HFFc6 (cell line): Measurements from ENCODE around the gene FRMD3. TPM values are rescaled to one million over a fixed set of nuclear protein-coding genes. Genes with fewer than 3 reads are reported as not detected.
A peak's percentile ranks its signal among the peaks of the same experiment; 100 is the strongest.

Source experiments
- DNase-seq: peaks from one replicate; pipeline ENCODE4 v3.0.0-alpha.2; 2018
- H3K27ac Mint-ChIP-seq: 2 replicates; pipeline ENCODE4 v1.8.0; 2020; ENCODE audit warnings: mild to moderate bottlenecking, mixed read lengths
- H3K27me3 Mint-ChIP-seq: 2 replicates; pipeline ENCODE4 v1.8.0; 2021; ENCODE audit warnings: mild to moderate bottlenecking, moderate library complexity, mixed read lengths; ENCODE audit not compliant: insufficient read depth
- H3K36me3 Mint-ChIP-seq: 2 replicates; pipeline ENCODE4 v1.8.0; 2021; ENCODE audit warnings: low read depth, mixed read lengths
- H3K4me1 Mint-ChIP-seq: 2 replicates; pipeline ENCODE4 v1.8.0; 2020; ENCODE audit warnings: low read depth, mixed read lengths
- H3K4me3 Mint-ChIP-seq: 2 replicates; pipeline ENCODE4 v1.8.0; 2020; ENCODE audit warnings: mild to moderate bottlenecking, moderate library complexity, mixed read lengths
- H3K9me3 Mint-ChIP-seq: 2 replicates; pipeline ENCODE4 v1.8.0; 2020; ENCODE audit warnings: mild to moderate bottlenecking, mixed read lengths
- total RNA-seq, 6 experiments: library from RNA; stranded (reverse); fragmentation: NEBNext Ultra II Directional; extraction: Animal tissue kit (Norgen Biotek cat#: 25700); gene quantifications; 2 replicates in 1 of 6; 3 replicates in 5 of 6; pipeline ENCODE4 v1.2.3, GENCODE V29; 2021
- TF ChIP-seq, protein P1 (sequence below): fragments of 200-600 bp; sonication (generic); IDR thresholded peaks from 2 replicates; pipeline ENCODE4 v1.5.0; 2021; ENCODE audit warnings: antibody characterized with exemption, mild to moderate bottlenecking

FRMD3 gene
- total RNA-seq, 6 experiments from 2014 or later: 4.0 to 14.9 (median 12.7) TPM

GRCh38 chr9:83484990-83485389, 53.2 kb downstream of the FRMD3 start:
- Mint-ChIP-seq H3K27me3 (no peaks in the 10 kb centered on the region), H3K36me3 (no peaks in the 10 kb centered on the region), H3K4me1 (peaks cover 52% of the 10 kb centered on the region), H3K9me3 (no peaks in the 10 kb centered on the region), H3K4me3 (no peak overlapping the region), H3K27ac (no peak overlapping the region)
- TF ChIP-seq, protein P1, sequence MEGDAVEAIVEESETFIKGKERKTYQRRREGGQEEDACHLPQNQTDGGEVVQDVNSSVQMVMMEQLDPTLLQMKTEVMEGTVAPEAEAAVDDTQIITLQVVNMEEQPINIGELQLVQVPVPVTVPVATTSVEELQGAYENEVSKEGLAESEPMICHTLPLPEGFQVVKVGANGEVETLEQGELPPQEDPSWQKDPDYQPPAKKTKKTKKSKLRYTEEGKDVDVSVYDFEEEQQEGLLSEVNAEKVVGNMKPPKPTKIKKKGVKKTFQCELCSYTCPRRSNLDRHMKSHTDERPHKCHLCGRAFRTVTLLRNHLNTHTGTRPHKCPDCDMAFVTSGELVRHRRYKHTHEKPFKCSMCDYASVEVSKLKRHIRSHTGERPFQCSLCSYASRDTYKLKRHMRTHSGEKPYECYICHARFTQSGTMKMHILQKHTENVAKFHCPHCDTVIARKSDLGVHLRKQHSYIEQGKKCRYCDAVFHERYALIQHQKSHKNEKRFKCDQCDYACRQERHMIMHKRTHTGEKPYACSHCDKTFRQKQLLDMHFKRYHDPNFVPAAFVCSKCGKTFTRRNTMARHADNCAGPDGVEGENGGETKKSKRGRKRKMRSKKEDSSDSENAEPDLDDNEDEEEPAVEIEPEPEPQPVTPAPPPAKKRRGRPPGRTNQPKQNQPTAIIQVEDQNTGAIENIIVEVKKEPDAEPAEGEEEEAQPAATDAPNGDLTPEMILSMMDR: no peak
- DNase-seq: no peak

- H3K27me3 Mint-ChIP-seq: peaks cover 2% of the 10 kb centered on the region; the same call in 1 of the 2 replicates
- no peaks in the 10 kb centered on the region; the same call in 1 of the 2 replicates for H3K9me3 Mint-ChIP-seq
- no peaks in the 10 kb centered on the region for H3K36me3 Mint-ChIP-seq
- peaks cover 49% of the 10 kb centered on the region for H3K4me1 Mint-ChIP-seq
- DNase-seq: no peak
- TF ChIP-seq, protein P1: no peak
- H3K4me3 Mint-ChIP-seq: no peak overlapping the region
- no peak overlapping the region for H3K27ac Mint-ChIP-seq
Measured at GRCh38 chr9:83483223-83483622, 55.0 kb downstream of the FRMD3 start.

- Mint-ChIP-seq H3K27me3 (peaks cover 2% of the 10 kb centered on the region; the same call in 1 of the 2 replicates), H3K4me1 (peaks cover 54% of the 10 kb centered on the region), H3K9me3 (no peaks in the 10 kb centered on the region; the same call in 1 of the 2 replicates), H3K4me3 (no peak overlapping the region), H3K27ac (no peak overlapping the region), H3K36me3 (no peaks in the 10 kb centered on the region)
- no peak for DNase-seq
- TF ChIP-seq, protein P1: no peak
Measured at GRCh38 chr9:83479765-83480164, 58.4 kb downstream of the FRMD3 start.

DNA sequence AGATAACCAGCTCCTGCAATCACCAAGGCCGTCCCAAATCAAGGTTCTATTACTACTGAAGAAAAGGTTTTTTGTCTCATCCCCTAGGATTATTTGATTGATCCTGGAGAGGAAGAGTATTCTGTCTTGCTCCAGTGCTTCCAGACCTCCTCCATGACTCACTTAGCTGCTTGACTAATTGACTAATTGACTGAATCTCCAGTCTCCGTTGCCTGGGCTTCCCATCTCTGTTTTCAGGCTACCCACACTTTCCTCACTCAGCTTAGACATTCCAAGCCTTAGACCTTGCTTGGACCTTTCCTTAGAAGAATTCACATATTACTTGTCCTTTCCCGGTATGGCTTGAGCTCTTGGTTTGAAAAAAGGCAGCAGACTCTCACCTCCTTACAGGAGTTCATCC, 60.6 kb downstream of the FRMD3 start:
- H3K4me1 Mint-ChIP-seq: peaks cover 61% of the 10 kb centered on the region
- H3K36me3 Mint-ChIP-seq: no peaks in the 10 kb centered on the region
- DNase-seq: peak; percentile 67
- H3K27me3 Mint-ChIP-seq: peaks cover 2% of the 10 kb centered on the region; the same call in 1 of the 2 replicates
- H3K4me3 Mint-ChIP-seq: peak overlapping the region; percentile 8; the same call in 1 of the 2 replicates
- TF ChIP-seq, protein P1: no peak
- H3K9me3 Mint-ChIP-seq: no peaks in the 10 kb centered on the region; the same call in 1 of the 2 replicates
- H3K27ac Mint-ChIP-seq: peak overlapping the region; percentile 76

DNA sequence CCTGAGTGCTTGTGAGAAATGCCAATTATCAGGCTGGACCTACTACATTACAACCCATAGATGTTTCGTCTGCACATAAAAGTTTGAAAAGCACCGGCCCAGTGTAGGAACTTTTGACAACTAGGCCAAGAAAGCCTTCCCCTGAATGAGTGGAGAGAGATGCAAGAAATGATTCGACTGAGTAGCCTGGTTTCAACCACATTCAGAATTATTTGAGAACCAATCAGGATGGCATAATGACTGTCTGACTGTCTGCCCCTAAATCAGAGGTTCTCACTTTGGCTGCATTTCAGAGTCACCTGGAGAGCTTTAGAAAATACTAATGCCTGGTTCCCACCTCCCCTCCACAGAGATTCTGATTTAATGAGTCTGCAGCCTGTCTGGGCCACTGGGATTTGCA, 61.1 kb downstream of the FRMD3 start:
- H3K4me1 Mint-ChIP-seq: peaks cover 61% of the 10 kb centered on the region
- H3K9me3 Mint-ChIP-seq: no peaks in the 10 kb centered on the region; the same call in 1 of the 2 replicates
- no peak overlapping the region; the same call in 1 of the 2 replicates for H3K4me3 Mint-ChIP-seq
- peak overlapping the region; percentile 76 for H3K27ac Mint-ChIP-seq
- no peak for DNase-seq
- TF ChIP-seq, protein P1: no peak
- H3K36me3 Mint-ChIP-seq: no peaks in the 10 kb centered on the region
- peaks cover 2% of the 10 kb centered on the region; the same call in 1 of the 2 replicates for H3K27me3 Mint-ChIP-seq
